22Rv1 (cell line): ENCODE results near the gene ZNF654.

Experiments
- ZFX ChIP-seq: fragments of 450-650 bp; IDR thresholded peaks from 2 replicates; pipeline ENCODE4 v1.6.1; 2017; ENCODE audit warnings: antibody characterized with exemption, borderline replicate concordance
- TF ChIP-seq, protein P1 (sequence below): fragments of 450-650 bp; IDR thresholded peaks from 2 replicates; pipeline ENCODE4 v1.5.1; 2017; ENCODE audit warnings: mild to moderate bottlenecking

DNA sequence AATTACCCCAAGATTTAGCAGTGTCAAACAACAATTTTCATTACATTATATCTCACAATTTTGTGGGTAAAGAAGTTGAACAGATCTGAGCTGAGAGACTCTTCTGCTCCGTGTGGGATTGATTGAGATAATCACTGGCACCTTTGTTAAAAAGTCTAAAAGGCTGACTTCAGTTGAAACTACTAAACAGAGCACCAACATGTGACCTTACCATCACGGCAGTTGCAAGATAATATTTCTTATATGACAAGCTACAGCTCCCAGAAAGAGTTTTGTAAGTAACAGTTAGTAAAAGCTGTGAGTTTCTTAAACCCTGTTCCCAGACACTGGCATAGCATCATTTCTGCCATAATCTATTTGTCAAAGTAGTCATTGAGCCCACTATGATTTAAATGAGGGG, 25.2 kb upstream of the ZNF654 start:
- TF ChIP-seq, protein P1, sequence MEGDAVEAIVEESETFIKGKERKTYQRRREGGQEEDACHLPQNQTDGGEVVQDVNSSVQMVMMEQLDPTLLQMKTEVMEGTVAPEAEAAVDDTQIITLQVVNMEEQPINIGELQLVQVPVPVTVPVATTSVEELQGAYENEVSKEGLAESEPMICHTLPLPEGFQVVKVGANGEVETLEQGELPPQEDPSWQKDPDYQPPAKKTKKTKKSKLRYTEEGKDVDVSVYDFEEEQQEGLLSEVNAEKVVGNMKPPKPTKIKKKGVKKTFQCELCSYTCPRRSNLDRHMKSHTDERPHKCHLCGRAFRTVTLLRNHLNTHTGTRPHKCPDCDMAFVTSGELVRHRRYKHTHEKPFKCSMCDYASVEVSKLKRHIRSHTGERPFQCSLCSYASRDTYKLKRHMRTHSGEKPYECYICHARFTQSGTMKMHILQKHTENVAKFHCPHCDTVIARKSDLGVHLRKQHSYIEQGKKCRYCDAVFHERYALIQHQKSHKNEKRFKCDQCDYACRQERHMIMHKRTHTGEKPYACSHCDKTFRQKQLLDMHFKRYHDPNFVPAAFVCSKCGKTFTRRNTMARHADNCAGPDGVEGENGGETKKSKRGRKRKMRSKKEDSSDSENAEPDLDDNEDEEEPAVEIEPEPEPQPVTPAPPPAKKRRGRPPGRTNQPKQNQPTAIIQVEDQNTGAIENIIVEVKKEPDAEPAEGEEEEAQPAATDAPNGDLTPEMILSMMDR: no peak
- TF ChIP-seq ZFX: no peak
